HEK293T (cell line): ENCODE measurements around the gene TMCO4.

Source experiments
- BHLHE40 ChIP-seq: fragments of 450-650 bp; IDR thresholded peaks from 2 replicates; pipeline ENCODE4 v1.6.1; 2016; ENCODE audit warnings: mild to moderate bottlenecking, moderate library complexity, borderline replicate concordance
- ELF4 ChIP-seq: fragments of 450-650 bp; IDR thresholded peaks from 2 replicates; pipeline ENCODE4 v1.6.1; 2017; ENCODE audit warnings: antibody characterized with exemption
- FOXK2 ChIP-seq: fragments of 450-650 bp; IDR thresholded peaks from 2 replicates; pipeline ENCODE4 v1.6.1; 2016; ENCODE audit warnings: mild to moderate bottlenecking
- FOXM1 ChIP-seq: fragments of 450-650 bp; IDR thresholded peaks from 2 replicates; pipeline ENCODE4 v1.6.1; 2017; ENCODE audit warnings: mild to moderate bottlenecking, borderline replicate concordance
- L3MBTL2 ChIP-seq: fragments of 450-650 bp; conservative IDR thresholded peaks from 2 replicates; pipeline ENCODE4 v1.6.1; 2016; ENCODE audit warnings: mild to moderate bottlenecking
- LEF1 ChIP-seq: fragments of 450-650 bp; IDR thresholded peaks from 2 replicates; pipeline ENCODE4 v1.6.1; 2017; ENCODE audit warnings: mild to moderate bottlenecking, borderline replicate concordance
- NFRKB ChIP-seq: fragments of 450-650 bp; IDR thresholded peaks from 2 replicates; pipeline ENCODE4 v1.6.1; 2016; ENCODE audit warnings: mild to moderate bottlenecking, moderate library complexity
- SP1 ChIP-seq: fragments of 450-650 bp; IDR thresholded peaks from 2 replicates; pipeline ENCODE4 v1.6.1; 2017
- SUZ12 ChIP-seq: fragments of 450-650 bp; IDR thresholded peaks from 2 replicates; pipeline ENCODE4 v1.6.1; 2016; ENCODE audit warnings: mild to moderate bottlenecking
- TARDBP ChIP-seq: fragments of 450-650 bp; IDR thresholded peaks from 2 replicates; pipeline ENCODE4 v1.6.1; 2016

DNA sequence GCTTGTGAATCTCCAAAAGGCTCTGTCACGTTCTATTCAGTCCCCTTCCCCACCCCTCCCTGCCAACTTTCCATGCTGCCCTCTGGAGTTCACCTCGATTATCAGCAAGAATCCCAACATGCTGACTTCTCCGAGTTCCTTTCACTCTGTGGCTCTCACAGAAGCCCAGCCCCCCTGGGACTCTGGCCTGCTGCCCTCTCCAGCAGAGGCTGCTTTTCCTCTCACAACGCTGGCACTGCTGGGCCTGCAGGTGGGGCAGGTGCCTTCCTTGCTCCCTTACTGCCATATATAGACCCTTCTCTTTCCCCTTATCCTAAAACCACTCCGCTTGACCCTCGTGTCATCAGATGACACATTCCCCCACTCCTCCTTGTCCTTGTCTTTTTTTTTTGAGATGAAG, 25.6 kb upstream of the TMCO4 start:
- TF ChIP-seq BHLHE40 (no peak), TARDBP (no peak), SP1 (no peak), ELF4 (no peak), FOXM1 (no peak), FOXK2 (no peak), LEF1 (no peak), NFRKB (no peak), SUZ12 (no peak), L3MBTL2 (no peak)
